ENCODE results near the gene PRPSAP2.
"Not testable (repeated sequence)": the region's sequence is repeated elsewhere in the genome, so short reads cannot be mapped to it uniquely, and the experiment has no call there.

Gene PRPSAP2

GRCh38 chr17:18857864-18858566 is at the start of gene PRPSAP2:
TSS of gene PRPSAP2 (plus strand) at chr17:18858131. CDS start at chr17:18865834, 7,703 bp downstream.
- peak; percentile 99 for DNase-seq

GRCh38 chr17:18815924-18816323 is 42.0 kb upstream of the PRPSAP2 start:
- peak; percentile 38 for DNase-seq

GRCh38 chr17:18816489-18817371 is 41.2 kb upstream of the PRPSAP2 start:
- peak; percentile 84 for DNase-seq

GRCh38 chr17:18821430-18821829 is 36.5 kb upstream of the PRPSAP2 start:
- not testable (repeated sequence) for DNase-seq

GRCh38 chr17:18827613-18828012 is 30.3 kb upstream of the PRPSAP2 start:
- not testable (repeated sequence) for DNase-seq

- no peak for DNase-seq
These were observed 9.4 kb upstream of the PRPSAP2 start for GRCh38 chr17:18848501-18848900.

GRCh38 chr17:18850679-18851078 is 7.3 kb upstream of the PRPSAP2 start:
- no peak for DNase-seq

GRCh38 chr17:18851201-18851600 is 6.7 kb upstream of the PRPSAP2 start:
- peak; percentile 33 for DNase-seq

- no peak for DNase-seq
These were observed 3.0 kb upstream of the PRPSAP2 start for GRCh38 chr17:18854956-18855355.

- DNase-seq: peak; percentile 98
These were observed 1.9 kb upstream of the PRPSAP2 start for GRCh38 chr17:18855831-18856569.

GRCh38 chr17:18856570-18856915 is 1.4 kb upstream of the PRPSAP2 start:
- DNase-seq: peak; percentile 52

GRCh38 chr17:18858567-18859245 is 775 bp downstream of the PRPSAP2 start:
- no peak for DNase-seq

GRCh38 chr17:18859256-18859655 is 1.3 kb downstream of the PRPSAP2 start:
- peak; percentile 76 for DNase-seq

- DNase-seq: no peak
These were observed 2.4 kb downstream of the PRPSAP2 start for GRCh38 chr17:18860161-18860972.

- DNase-seq: no peak
These were observed 4.1 kb downstream of the PRPSAP2 start for GRCh38 chr17:18862011-18862410.

GRCh38 chr17:18864996-18865395 is 7.1 kb downstream of the PRPSAP2 start:
- peak; percentile 54 for DNase-seq

- DNase-seq: no peak
These were observed 9.2 kb downstream of the PRPSAP2 start for GRCh38 chr17:18866866-18867813.

GRCh38 chr17:18877104-18877645 is 19.2 kb downstream of the PRPSAP2 start:
- DNase-seq: no peak

GRCh38 chr17:18888766-18889290 is 30.9 kb downstream of the PRPSAP2 start:
- DNase-seq: no peak

- DNase-seq: no peak
These were observed 31.7 kb downstream of the PRPSAP2 start for GRCh38 chr17:18889658-18890057.
